Stimulated activated CD4-positive, alpha-beta T cell treated with anti-CD3 and anti-CD28 coated beads, Interleukin-15, amount 100 ng/mL, for 24 hours (primary cell): ENCODE measurements around the gene OR2AT4.
A peak's percentile ranks its signal among the peaks of the same experiment; 100 is the strongest.
"Not testable (repeated sequence)": the region's sequence is repeated elsewhere in the genome, so short reads cannot be mapped to it uniquely, and the experiment has no call there.

ENCODE experiments used
- DNase-seq: peaks from one replicate; pipeline ENCODE4 v3.0.0-alpha.2; 2020

OR2AT4 gene

GRCh38 chr11:75101424-75102128, 4.9 kb upstream of the OR2AT4 start:
- DNase-seq = no peak

GRCh38 chr11:75100314-75100713, 3.6 kb upstream of the OR2AT4 start:
- peak; percentile 66 for DNase-seq

GRCh38 chr11:75099635-75100034, 3.0 kb upstream of the OR2AT4 start:
- DNase-seq = no peak

- DNase-seq = not testable (repeated sequence)
Measured at GRCh38 chr11:75098835-75099439, 2.3 kb upstream of the OR2AT4 start.

- DNase-seq = not testable (repeated sequence)
Measured at GRCh38 chr11:75098181-75098580, 1.5 kb upstream of the OR2AT4 start.

GRCh38 chr11:75097173-75097557, 489 bp upstream of the OR2AT4 start:
- DNase-seq = no peak

GRCh38 chr11:75094382-75094781, 2.3 kb downstream of the OR2AT4 start:
- not testable (repeated sequence) for DNase-seq

GRCh38 chr11:75090671-75091177, 6.0 kb downstream of the OR2AT4 start:
- DNase-seq = no peak

GRCh38 chr11:75087319-75088305, 9.1 kb downstream of the OR2AT4 start:
- DNase-seq = no peak

GRCh38 chr11:75084883-75085282, 11.8 kb downstream of the OR2AT4 start:
- no peak for DNase-seq

- DNase-seq = no peak
Measured at GRCh38 chr11:75083217-75083605, 13.5 kb downstream of the OR2AT4 start.

- DNase-seq = no peak
Measured at GRCh38 chr11:75082601-75083216, 14.0 kb downstream of the OR2AT4 start.

- no peak for DNase-seq
Measured at GRCh38 chr11:75079546-75079945, 17.1 kb downstream of the OR2AT4 start.

GRCh38 chr11:75078233-75078632, 18.4 kb downstream of the OR2AT4 start:
- DNase-seq = no peak

- DNase-seq = no peak
Measured at GRCh38 chr11:75077316-75077715, 19.4 kb downstream of the OR2AT4 start.

GRCh38 chr11:75076671-75077070, 20.0 kb downstream of the OR2AT4 start:
- DNase-seq = no peak

- no peak for DNase-seq
Measured at GRCh38 chr11:75073459-75074190, 23.1 kb downstream of the OR2AT4 start.

GRCh38 chr11:75072582-75072981, 24.1 kb downstream of the OR2AT4 start:
- no peak for DNase-seq

GRCh38 chr11:75069473-75069872, 27.2 kb downstream of the OR2AT4 start:
- DNase-seq = no peak

- DNase-seq = no peak
Measured at GRCh38 chr11:75068993-75069392, 27.7 kb downstream of the OR2AT4 start.

- DNase-seq = no peak
Measured at GRCh38 chr11:75068559-75068958, 28.1 kb downstream of the OR2AT4 start.

GRCh38 chr11:75066061-75066460, 30.6 kb downstream of the OR2AT4 start:
- DNase-seq = no peak
